Measurements from ENCODE around the gene AUP1.

AUP1 gene

GRCh38 chr2:74510272-74510671 lies 19.2 kb downstream of the AUP1 start:
- TF ChIP-seq, protein P1, sequence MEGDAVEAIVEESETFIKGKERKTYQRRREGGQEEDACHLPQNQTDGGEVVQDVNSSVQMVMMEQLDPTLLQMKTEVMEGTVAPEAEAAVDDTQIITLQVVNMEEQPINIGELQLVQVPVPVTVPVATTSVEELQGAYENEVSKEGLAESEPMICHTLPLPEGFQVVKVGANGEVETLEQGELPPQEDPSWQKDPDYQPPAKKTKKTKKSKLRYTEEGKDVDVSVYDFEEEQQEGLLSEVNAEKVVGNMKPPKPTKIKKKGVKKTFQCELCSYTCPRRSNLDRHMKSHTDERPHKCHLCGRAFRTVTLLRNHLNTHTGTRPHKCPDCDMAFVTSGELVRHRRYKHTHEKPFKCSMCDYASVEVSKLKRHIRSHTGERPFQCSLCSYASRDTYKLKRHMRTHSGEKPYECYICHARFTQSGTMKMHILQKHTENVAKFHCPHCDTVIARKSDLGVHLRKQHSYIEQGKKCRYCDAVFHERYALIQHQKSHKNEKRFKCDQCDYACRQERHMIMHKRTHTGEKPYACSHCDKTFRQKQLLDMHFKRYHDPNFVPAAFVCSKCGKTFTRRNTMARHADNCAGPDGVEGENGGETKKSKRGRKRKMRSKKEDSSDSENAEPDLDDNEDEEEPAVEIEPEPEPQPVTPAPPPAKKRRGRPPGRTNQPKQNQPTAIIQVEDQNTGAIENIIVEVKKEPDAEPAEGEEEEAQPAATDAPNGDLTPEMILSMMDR (IDR thresholded peaks at IDR 0.05; ENCODE audit: control insufficient read depth, insufficient read depth, low read depth, low read length, missing control alignments): no peak
- H3K4me3 ChIP-seq (ENCODE audit: control insufficient read depth, low read depth, low read length): no peak overlapping the region
- no peak for DNase-seq (ENCODE audit: low read depth)

GRCh38 chr2:74507926-74508520 lies 21.5 kb downstream of the AUP1 start:
- H3K4me3 ChIP-seq (ENCODE audit: control insufficient read depth, low read depth, low read length): peak overlapping the region; percentile 84
- no peak for DNase-seq (ENCODE audit: low read depth)
- TF ChIP-seq, protein P1 (IDR thresholded peaks at IDR 0.05; ENCODE audit: control insufficient read depth, insufficient read depth, low read depth, low read length, missing control alignments): no peak

GRCh38 chr2:74507145-74507925 lies 22.2 kb downstream of the AUP1 start, which contains the start of gene PCGF1:
Gene PCGF1, minus strand, starts transcription at chr2:74507695. Its CDS starts 27 bp downstream, at chr2:74507668.
- DNase-seq (ENCODE audit: low read depth): peak; percentile 93
- TF ChIP-seq, protein P1 (IDR thresholded peaks at IDR 0.05; ENCODE audit: control insufficient read depth, insufficient read depth, low read depth, low read length, missing control alignments): peak; percentile 53
- peak within 1 kb of the TSS; percentile 84 for H3K4me3 ChIP-seq (ENCODE audit: control insufficient read depth, low read depth, low read length)

DNA sequence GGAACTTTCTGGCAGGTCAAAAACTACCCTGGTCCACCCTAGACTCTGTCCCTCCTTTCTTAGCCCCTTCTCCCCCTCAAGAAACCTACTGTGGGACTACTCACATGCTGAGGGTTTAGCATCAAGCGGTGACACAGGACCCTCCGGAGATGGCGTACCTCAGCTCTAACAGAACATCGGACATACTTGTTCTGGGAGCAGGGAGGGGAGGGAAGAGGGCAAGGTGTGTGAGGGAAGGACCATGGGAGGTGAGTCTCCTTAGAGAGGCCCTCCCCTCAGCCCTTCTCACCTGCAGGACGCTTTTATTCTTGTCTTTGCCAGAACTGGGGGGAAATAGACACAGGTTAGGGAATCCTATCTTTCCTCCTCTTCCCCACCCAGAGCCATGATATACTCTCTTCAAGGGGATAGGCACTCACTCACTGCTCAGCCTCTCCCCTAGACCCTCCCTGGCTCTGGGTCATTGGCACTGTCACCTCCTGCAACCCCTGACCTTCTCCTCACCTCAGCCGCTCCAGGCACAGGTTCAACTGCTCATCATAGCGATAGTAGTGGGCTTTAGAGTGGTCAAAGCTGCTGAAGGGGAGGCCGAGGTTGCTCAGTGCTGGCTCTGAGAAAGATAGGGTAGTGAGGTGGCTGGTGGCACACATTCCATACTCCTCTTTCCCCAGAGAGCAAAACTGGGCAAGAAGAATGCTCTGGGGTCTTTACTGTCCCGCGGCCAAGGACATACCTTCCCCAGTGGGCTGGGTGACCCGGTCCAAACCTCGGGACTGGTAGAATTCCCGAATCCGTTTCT lies 23.9 kb downstream of the AUP1 start:
- H3K4me3 ChIP-seq (ENCODE audit: control insufficient read depth, low read depth, low read length): peak overlapping the region; percentile 26
- TF ChIP-seq, protein P1 (IDR thresholded peaks at IDR 0.05; ENCODE audit: control insufficient read depth, insufficient read depth, low read depth, low read length, missing control alignments): no peak
- DNase-seq (ENCODE audit: low read depth): no peak

GRCh38 chr2:74504591-74504990 lies 24.9 kb downstream of the AUP1 start:
- DNase-seq (ENCODE audit: low read depth): no peak
- TF ChIP-seq, protein P1 (IDR thresholded peaks at IDR 0.05; ENCODE audit: control insufficient read depth, insufficient read depth, low read depth, low read length, missing control alignments): no peak
- H3K4me3 ChIP-seq (ENCODE audit: control insufficient read depth, low read depth, low read length): no peak overlapping the region
